RWPE1 (cell line): ENCODE data around the gene ECHS1.

ENCODE experiments used
- CTCF ChIA-PET: fragments of 350-600 bp; sonication (Branson Sonifier 250); formaldehyde crosslinking; extraction: SDS; loops from one replicate; lab custom pipeline; 2021; lab: Yijun Ruan, JAX
- POLR2A ChIA-PET: fragments of 400-600 bp; formaldehyde crosslinking; extraction: SDS; loops from one replicate; lab custom pipeline; 2020; ENCODE audit warnings: antibody characterized with exemption; ENCODE audit not compliant: low non-redundant PET; lab: Yijun Ruan, JAX
- DNase-seq: peaks from one replicate; pipeline ENCODE4 v3.0.0; 2012; ENCODE audit warnings: low spot score
- H3K27ac ChIP-seq: fragments of 450-650 bp; 2 replicates; pipeline ENCODE4 v1.5.1; 2017
- CTCF ChIP-seq: fragments of 450-650 bp; conservative IDR thresholded peaks from 2 replicates; pipeline ENCODE4 v1.5.1; 2017; ENCODE audit warnings: low read depth, mild to moderate bottlenecking

ECHS1 gene

DNA sequence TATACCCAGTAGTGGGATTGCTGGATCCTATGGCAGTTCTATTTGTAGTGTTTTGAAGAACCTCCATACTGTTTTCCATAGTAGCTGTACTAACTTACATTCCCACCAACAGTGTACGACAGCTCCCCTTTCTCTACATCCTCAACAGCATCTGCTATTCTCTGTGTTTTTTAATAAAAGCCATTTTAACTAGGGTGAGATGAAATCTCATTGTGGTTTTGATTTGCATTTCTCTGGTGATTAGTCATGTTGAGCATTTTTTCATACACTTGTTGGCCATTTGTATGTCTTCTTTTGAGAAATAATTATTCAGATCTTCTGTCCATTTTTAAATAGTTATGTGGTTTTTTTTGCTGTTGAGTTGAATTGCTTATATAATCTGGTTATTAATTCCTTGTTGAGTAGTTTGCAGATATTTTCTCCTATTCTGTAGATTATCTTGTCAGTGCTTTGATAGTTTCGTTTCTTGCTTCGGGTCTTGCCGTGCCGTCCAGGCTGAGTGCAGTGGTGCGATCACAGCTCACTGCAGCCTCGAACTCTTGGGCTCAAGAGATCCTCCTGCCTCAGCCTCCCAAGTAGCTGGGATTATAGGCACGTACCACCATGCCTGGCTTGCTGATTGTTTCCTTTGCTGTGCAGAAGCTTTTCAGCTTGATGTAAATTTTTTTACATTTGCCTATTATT lies 32.8 kb upstream of the ECHS1 start:
- POLR2A ChIA-PET, result no interaction called here
- DNase-seq, result no peak
- H3K27ac ChIP-seq, result no peak overlapping the region
- TF ChIP-seq CTCF, result no peak
- CTCF ChIA-PET, result interaction anchor here (0.7 kb wide), 1 partner anchor 392 kb away, joined by 6 read pairs; no protein-coding TSS in a partner anchor

DNA sequence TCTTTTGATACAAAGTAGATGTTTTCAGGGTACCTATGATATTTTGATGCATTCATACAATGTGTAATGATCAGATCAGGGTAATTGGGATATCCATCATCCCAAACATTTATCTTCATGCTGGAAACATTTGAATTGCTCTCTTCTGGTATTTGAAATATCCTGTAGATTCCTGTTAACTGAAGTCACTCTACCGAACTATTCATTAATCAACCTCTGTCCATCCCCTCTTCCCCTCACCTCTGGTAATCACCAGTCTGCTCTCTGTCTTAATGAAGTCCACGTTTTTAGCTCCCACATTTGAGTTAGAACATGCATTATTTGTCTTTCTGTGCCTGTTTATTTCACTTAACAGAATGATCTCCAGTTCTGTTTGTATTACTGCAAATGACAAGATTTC lies 32.1 kb upstream of the ECHS1 start:
- DNase-seq, result no peak
- POLR2A ChIA-PET, result no interaction called here
- no peak for TF ChIP-seq CTCF
- no peak overlapping the region for H3K27ac ChIP-seq
- CTCF ChIA-PET, result no interaction called here

DNA sequence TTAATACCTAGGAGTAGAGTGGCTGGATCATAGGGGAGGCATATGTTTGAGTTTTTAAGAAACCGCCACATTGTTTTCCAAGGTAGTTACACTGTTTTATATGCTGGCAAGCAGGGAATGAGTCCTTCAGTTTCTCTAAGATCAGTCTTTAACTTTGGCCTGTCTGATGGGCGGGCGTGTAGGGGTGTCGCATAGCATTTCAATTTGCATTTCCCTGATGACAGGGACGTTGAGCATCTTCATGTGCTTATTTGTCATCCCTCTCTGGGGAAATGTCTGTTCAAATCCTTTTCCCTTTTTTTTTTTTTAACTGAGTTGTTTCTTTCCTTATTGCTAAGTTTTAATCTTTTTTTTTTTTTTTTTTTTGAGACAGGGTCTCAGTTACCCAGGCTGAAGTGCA lies 30.6 kb upstream of the ECHS1 start:
- ChIA-PET CTCF (no interaction called here), POLR2A (no interaction called here)
- TF ChIP-seq CTCF, result no peak
- H3K27ac ChIP-seq, result no peak overlapping the region
- DNase-seq, result no peak

- CTCF ChIA-PET, result no interaction called here
- no peak for DNase-seq
- POLR2A ChIA-PET, result no interaction called here
- TF ChIP-seq CTCF, result no peak
- H3K27ac ChIP-seq, result no peak overlapping the region
These were observed 30.2 kb upstream of the ECHS1 start for GRCh38 chr10:133403359-133403758.

GRCh38 chr10:133401981-133402725 lies 29.0 kb upstream of the ECHS1 start:
- no peak for TF ChIP-seq CTCF
- ChIA-PET CTCF (no interaction called here), POLR2A (interaction anchor here (0.7 kb wide), 1 partner anchor 58 kb away, joined by 6 read pairs; no protein-coding TSS in a partner anchor)
- no peak for DNase-seq
- no peak overlapping the region for H3K27ac ChIP-seq

- DNase-seq, result no peak
- ChIA-PET CTCF (interaction anchor here (0.6 to 1.0 kb wide), 2 partner anchors 39 to 72 kb away, joined by 3 read pairs; no protein-coding TSS in a partner anchor), POLR2A (interaction anchor here (0.7 kb wide), 1 partner anchor 58 kb away, joined by 6 read pairs; no protein-coding TSS in a partner anchor)
- H3K27ac ChIP-seq, result no peak overlapping the region
- no peak for TF ChIP-seq CTCF
These were observed 28.3 kb upstream of the ECHS1 start for GRCh38 chr10:133401500-133401899.
